ENCODE data around the gene PARD3.
A peak's percentile ranks its signal among the peaks of the same experiment; 100 is the strongest.

Gene PARD3

DNA sequence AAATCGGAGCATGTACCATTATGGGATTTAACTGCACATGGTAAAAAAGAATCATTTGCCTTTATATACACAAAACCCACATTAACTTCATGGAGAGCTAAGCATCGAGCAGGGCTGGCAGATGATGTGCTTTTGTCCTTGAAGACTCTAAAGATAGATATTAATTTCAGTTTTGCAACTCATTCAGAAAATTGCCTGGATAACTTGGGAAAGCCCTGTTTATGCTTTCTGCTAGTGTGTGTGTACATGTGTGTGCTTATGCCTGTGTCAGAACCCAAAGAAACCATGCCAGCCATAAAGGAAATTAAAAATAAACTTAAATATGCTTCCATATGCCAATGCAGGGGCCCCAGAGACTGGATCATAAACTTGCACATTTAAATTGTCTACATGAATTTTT, 640.0 kb downstream of the PARD3 start:
- H3K27ac ChIP-seq (ENCODE audit: insufficient read depth in 1 of 2, low read depth in 1 of 2, low read length in 2 of 2, poor library complexity in 1 of 2, severe bottlenecking in 2 of 2), result no peak overlapping the region
- ChIA-PET CTCF (no interaction called here), POLR2A (no interaction called here)
- H3K4me3 ChIP-seq (ENCODE audit: control insufficient read depth in 1 of 7, extremely low read depth in 1 of 7, insufficient read depth in 4 of 7, low read depth in 2 of 7, low read length in 6 of 7), result no peak overlapping the region
- no peaks in the 10 kb centered on the region for H3K9me3 ChIP-seq (ENCODE audit: control extremely low read depth in 1 of 5, control insufficient read depth in 4 of 5, insufficient read depth in 2 of 5, low read depth in 1 of 5, low read length in 4 of 5)
- WGBS (ENCODE audit: insufficient coverage), result no CpG with 5 or more reads among the region's 2 CpGs
- no peaks in the 10 kb centered on the region for H3K36me3 ChIP-seq (ENCODE audit: control insufficient read depth in 4 of 4, insufficient read depth in 4 of 4, low read length in 3 of 4)
- H3K27me3 ChIP-seq (replicated peaks in 2 of 5; ENCODE audit: control insufficient read depth in 4 of 5, insufficient read depth in 5 of 5, low read length in 4 of 5), result peaks cover 0 to 3% (median 0%) of the 10 kb centered on the region in 5 experiments
- H3K4me1 ChIP-seq (ENCODE audit: control extremely low read depth in 1 of 4, control insufficient read depth in 4 of 4, insufficient read depth in 4 of 4, low read length in 3 of 4), result peaks cover 0 to 3% (median 1%) of the 10 kb centered on the region in 4 experiments
- DNase-seq, result no peak

DNA sequence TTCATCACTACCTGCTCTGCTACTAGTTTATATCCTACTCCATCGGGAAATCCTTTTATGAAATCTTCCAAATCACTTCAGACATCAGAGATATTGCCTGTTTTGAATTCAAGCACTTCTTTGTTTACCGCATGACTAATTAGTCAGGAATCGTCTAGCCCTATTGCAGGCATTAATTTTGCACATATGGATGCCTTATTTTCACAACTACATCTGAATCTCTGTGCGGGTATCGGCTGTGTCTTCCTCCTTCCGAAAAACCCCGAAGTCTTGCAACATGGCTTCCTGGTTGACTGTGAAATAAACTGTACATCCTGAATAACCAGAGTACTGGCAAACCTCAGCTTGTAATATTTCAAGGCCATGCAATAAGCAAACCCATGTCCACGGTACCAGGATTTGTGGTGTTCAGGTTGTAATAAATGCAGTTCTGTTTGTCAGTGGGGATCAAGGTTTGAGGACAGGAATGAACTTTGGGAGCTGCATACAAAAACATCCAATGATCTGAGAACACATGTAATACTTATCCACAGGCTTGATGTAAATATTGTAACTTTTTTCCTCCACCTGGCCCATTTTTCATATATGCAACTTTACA, 642.1 kb downstream of the PARD3 start:
- Histone ChIP-seq H3K4me1 (ENCODE audit: control extremely low read depth in 1 of 4, control insufficient read depth in 4 of 4, insufficient read depth in 4 of 4, low read length in 3 of 4) (no peaks in the 10 kb centered on the region), H3K4me3 (ENCODE audit: control insufficient read depth in 1 of 7, extremely low read depth in 1 of 7, insufficient read depth in 4 of 7, low read depth in 2 of 7, low read length in 6 of 7) (no peak overlapping the region), H3K36me3 (ENCODE audit: control insufficient read depth in 4 of 4, insufficient read depth in 4 of 4, low read length in 3 of 4) (no peaks in the 10 kb centered on the region), H3K27ac (ENCODE audit: insufficient read depth in 1 of 2, low read depth in 1 of 2, low read length in 2 of 2, poor library complexity in 1 of 2, severe bottlenecking in 2 of 2) (no peak overlapping the region), H3K9me3 (ENCODE audit: control extremely low read depth in 1 of 5, control insufficient read depth in 4 of 5, insufficient read depth in 2 of 5, low read depth in 1 of 5, low read length in 4 of 5) (no peaks in the 10 kb centered on the region), H3K27me3 (replicated peaks in 2 of 5; ENCODE audit: control insufficient read depth in 4 of 5, insufficient read depth in 5 of 5, low read length in 4 of 5) (peaks cover 0 to 3% (median 0%) of the 10 kb centered on the region in 5 experiments)
- ChIA-PET CTCF (interaction anchor here (0.8 to 1.4 kb wide), 2 partner anchors 12 to 21 kb away, joined by 3 to 4 read pairs; no protein-coding TSS in a partner anchor), POLR2A (no interaction called here)
- WGBS (ENCODE audit: insufficient coverage), result 76% methylated on average over 7 of the region's 8 CpGs
- peak in 2 of 3 donors; percentile 18 to 23 for DNase-seq

DNA sequence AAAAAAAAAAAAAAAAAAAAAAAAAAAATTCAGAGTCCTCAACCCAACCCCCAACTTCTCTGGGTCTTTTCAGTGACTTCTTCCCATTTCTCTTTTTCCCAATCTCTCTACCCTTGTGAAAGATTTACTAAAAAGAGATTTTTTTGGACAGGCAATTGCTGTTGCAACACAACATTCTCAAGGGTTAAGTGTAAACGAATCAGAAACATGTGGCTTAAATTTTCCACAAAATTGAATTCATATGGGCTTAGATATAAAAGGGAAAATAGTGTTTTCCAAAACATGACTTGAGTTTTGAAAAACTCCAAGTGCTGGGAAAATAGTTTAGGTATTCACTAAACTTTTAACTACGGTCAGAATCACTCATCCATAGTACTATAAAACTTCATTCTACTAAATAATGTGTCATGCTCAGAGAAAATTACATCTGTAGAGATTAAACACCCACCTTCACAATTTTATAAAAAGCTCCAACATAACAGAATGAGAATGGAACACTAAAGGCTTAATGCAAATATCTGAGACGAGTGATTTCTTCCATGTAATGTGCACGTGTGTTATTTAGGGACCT, 643.1 kb downstream of the PARD3 start:
- ChIA-PET CTCF (interaction anchor here (1.4 kb wide), 1 partner anchor 11 kb away, joined by 3 read pairs; no protein-coding TSS in a partner anchor), POLR2A (no interaction called here)
- Histone ChIP-seq H3K9me3 (ENCODE audit: control extremely low read depth in 1 of 5, control insufficient read depth in 4 of 5, insufficient read depth in 2 of 5, low read depth in 1 of 5, low read length in 4 of 5) (no peaks in the 10 kb centered on the region), H3K27me3 (replicated peaks in 2 of 5; ENCODE audit: control insufficient read depth in 4 of 5, insufficient read depth in 5 of 5, low read length in 4 of 5) (no peaks in the 10 kb centered on the region), H3K27ac (ENCODE audit: insufficient read depth in 1 of 2, low read depth in 1 of 2, low read length in 2 of 2, poor library complexity in 1 of 2, severe bottlenecking in 2 of 2) (no peak overlapping the region), H3K36me3 (ENCODE audit: control insufficient read depth in 4 of 4, insufficient read depth in 4 of 4, low read length in 3 of 4) (no peaks in the 10 kb centered on the region), H3K4me1 (ENCODE audit: control extremely low read depth in 1 of 4, control insufficient read depth in 4 of 4, insufficient read depth in 4 of 4, low read length in 3 of 4) (no peaks in the 10 kb centered on the region), H3K4me3 (ENCODE audit: control insufficient read depth in 1 of 7, extremely low read depth in 1 of 7, insufficient read depth in 4 of 7, low read depth in 2 of 7, low read length in 6 of 7) (no peak overlapping the region)
- WGBS (ENCODE audit: insufficient coverage), result 90% methylated on average over 2 of the region's 4 CpGs
- no peak for DNase-seq

DNA sequence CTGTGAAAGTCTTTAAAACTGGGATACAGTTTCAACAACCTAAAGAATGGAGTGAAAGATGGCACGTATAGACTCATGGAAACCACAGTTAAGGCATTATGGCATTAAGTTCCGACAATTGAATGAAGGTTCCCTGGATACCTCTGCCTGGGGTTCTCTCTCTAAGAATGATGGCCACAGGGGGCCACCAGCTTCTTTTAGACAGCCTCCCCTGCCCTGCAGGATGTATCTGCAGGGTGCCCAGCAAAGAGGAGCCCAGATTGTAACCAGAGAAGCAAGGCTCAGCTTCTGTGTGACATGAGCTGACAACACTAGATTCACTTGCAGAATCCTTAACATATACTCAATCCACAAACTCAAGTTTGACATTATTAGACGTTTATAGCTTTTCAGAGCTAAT, 645.4 kb downstream of the PARD3 start:
- H3K4me1 ChIP-seq (ENCODE audit: control extremely low read depth in 1 of 4, control insufficient read depth in 4 of 4, insufficient read depth in 4 of 4, low read length in 3 of 4), result no peaks in the 10 kb centered on the region
- 100% methylated on average over 2 of the region's 3 CpGs for WGBS (ENCODE audit: insufficient coverage)
- POLR2A ChIA-PET, result no interaction called here
- no peaks in the 10 kb centered on the region for H3K9me3 ChIP-seq (ENCODE audit: control extremely low read depth in 1 of 5, control insufficient read depth in 4 of 5, insufficient read depth in 2 of 5, low read depth in 1 of 5, low read length in 4 of 5)
- H3K36me3 ChIP-seq (ENCODE audit: control insufficient read depth in 4 of 4, insufficient read depth in 4 of 4, low read length in 3 of 4), result no peaks in the 10 kb centered on the region
- CTCF ChIA-PET, result no interaction called here
- no peak overlapping the region for H3K27ac ChIP-seq (ENCODE audit: insufficient read depth in 1 of 2, low read depth in 1 of 2, low read length in 2 of 2, poor library complexity in 1 of 2, severe bottlenecking in 2 of 2)
- no peak overlapping the region for H3K4me3 ChIP-seq (ENCODE audit: control insufficient read depth in 1 of 7, extremely low read depth in 1 of 7, insufficient read depth in 4 of 7, low read depth in 2 of 7, low read length in 6 of 7)
- no peaks in the 10 kb centered on the region for H3K27me3 ChIP-seq (replicated peaks in 2 of 5; ENCODE audit: control insufficient read depth in 4 of 5, insufficient read depth in 5 of 5, low read length in 4 of 5)
- no peak for DNase-seq

DNA sequence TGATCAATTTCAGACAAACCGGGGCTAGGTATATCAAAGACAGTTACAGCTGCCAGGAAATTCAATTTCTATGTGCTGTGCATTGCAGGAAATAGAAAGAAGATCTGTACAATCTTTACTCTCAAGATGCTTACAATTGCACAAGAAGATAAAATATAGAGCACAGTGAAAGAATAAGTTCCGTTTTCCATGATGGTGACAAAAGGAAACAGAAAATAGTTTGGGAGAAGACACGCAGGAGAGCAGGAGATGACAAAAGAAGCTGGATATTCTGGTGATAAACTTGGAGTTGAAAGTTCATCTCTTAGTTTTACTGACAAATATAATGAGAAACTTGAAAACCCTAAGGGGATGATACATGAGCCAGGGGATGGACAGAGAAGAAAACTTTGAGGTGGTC, 646.0 kb downstream of the PARD3 start:
- Histone ChIP-seq H3K4me3 (ENCODE audit: control insufficient read depth in 1 of 7, extremely low read depth in 1 of 7, insufficient read depth in 4 of 7, low read depth in 2 of 7, low read length in 6 of 7) (no peak overlapping the region), H3K9me3 (ENCODE audit: control extremely low read depth in 1 of 5, control insufficient read depth in 4 of 5, insufficient read depth in 2 of 5, low read depth in 1 of 5, low read length in 4 of 5) (no peaks in the 10 kb centered on the region), H3K27me3 (replicated peaks in 2 of 5; ENCODE audit: control insufficient read depth in 4 of 5, insufficient read depth in 5 of 5, low read length in 4 of 5) (no peaks in the 10 kb centered on the region), H3K4me1 (ENCODE audit: control extremely low read depth in 1 of 4, control insufficient read depth in 4 of 4, insufficient read depth in 4 of 4, low read length in 3 of 4) (no peaks in the 10 kb centered on the region), H3K36me3 (ENCODE audit: control insufficient read depth in 4 of 4, insufficient read depth in 4 of 4, low read length in 3 of 4) (no peaks in the 10 kb centered on the region), H3K27ac (ENCODE audit: insufficient read depth in 1 of 2, low read depth in 1 of 2, low read length in 2 of 2, poor library complexity in 1 of 2, severe bottlenecking in 2 of 2) (no peak overlapping the region)
- ChIA-PET CTCF (no interaction called here), POLR2A (no interaction called here)
- DNase-seq, result no peak
- no CpG with 5 or more reads among the region's 3 CpGs for WGBS (ENCODE audit: insufficient coverage)

DNA sequence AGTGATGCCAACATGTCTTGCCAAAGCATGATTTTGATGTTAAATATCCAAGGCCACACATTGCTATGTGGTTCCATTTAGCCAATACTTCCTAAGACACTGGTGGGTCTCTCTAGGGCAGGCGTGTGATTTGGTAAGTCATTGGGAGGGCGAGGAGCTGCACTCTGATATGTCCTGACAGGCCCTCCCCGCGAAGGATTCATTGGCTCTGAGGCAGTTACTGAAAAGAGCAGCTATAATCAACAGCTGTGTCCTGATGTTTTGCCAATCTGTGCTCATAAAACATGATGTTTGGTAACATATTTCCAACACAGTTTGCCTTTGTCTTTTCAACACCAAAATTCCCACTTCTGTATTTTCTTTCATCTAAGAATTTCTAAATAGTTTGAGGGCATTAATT, 646.7 kb downstream of the PARD3 start:
- Histone ChIP-seq H3K4me3 (ENCODE audit: control insufficient read depth in 1 of 7, extremely low read depth in 1 of 7, insufficient read depth in 4 of 7, low read depth in 2 of 7, low read length in 6 of 7) (no peak overlapping the region), H3K27me3 (replicated peaks in 2 of 5; ENCODE audit: control insufficient read depth in 4 of 5, insufficient read depth in 5 of 5, low read length in 4 of 5) (no peaks in the 10 kb centered on the region), H3K4me1 (ENCODE audit: control extremely low read depth in 1 of 4, control insufficient read depth in 4 of 4, insufficient read depth in 4 of 4, low read length in 3 of 4) (no peaks in the 10 kb centered on the region), H3K9me3 (ENCODE audit: control extremely low read depth in 1 of 5, control insufficient read depth in 4 of 5, insufficient read depth in 2 of 5, low read depth in 1 of 5, low read length in 4 of 5) (no peaks in the 10 kb centered on the region), H3K36me3 (ENCODE audit: control insufficient read depth in 4 of 4, insufficient read depth in 4 of 4, low read length in 3 of 4) (no peaks in the 10 kb centered on the region), H3K27ac (ENCODE audit: insufficient read depth in 1 of 2, low read depth in 1 of 2, low read length in 2 of 2, poor library complexity in 1 of 2, severe bottlenecking in 2 of 2) (no peak overlapping the region)
- WGBS (ENCODE audit: insufficient coverage), result 100% methylated on average over 4 of the region's 4 CpGs
- ChIA-PET POLR2A (no interaction called here), CTCF (no interaction called here)
- no peak for DNase-seq

DNA sequence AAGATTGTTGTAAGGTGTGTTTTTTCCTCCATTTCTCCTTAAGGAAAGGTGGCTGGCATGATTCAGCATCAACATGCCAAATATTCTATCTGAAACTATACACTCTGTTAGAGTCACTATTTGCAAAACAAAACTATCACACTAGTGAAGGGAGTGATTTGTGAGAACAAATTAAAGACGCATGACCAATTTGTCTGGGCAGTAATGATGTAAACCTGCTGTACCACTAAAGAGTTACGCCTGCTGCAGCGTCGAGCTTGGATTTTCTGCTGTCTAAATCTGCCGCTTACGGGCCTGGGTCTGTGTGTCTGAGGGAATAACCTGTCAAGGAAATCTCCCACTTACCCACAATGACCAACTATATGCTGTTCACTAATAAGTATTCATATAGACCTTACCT, 648.3 kb downstream of the PARD3 start:
- Histone ChIP-seq H3K9me3 (ENCODE audit: control extremely low read depth in 1 of 5, control insufficient read depth in 4 of 5, insufficient read depth in 2 of 5, low read depth in 1 of 5, low read length in 4 of 5) (peaks cover 0 to 5% (median 0%) of the 10 kb centered on the region in 5 experiments), H3K4me3 (ENCODE audit: control insufficient read depth in 1 of 7, extremely low read depth in 1 of 7, insufficient read depth in 4 of 7, low read depth in 2 of 7, low read length in 6 of 7) (no peak overlapping the region), H3K36me3 (ENCODE audit: control insufficient read depth in 4 of 4, insufficient read depth in 4 of 4, low read length in 3 of 4) (no peaks in the 10 kb centered on the region), H3K4me1 (ENCODE audit: control extremely low read depth in 1 of 4, control insufficient read depth in 4 of 4, insufficient read depth in 4 of 4, low read length in 3 of 4) (no peaks in the 10 kb centered on the region), H3K27me3 (replicated peaks in 2 of 5; ENCODE audit: control insufficient read depth in 4 of 5, insufficient read depth in 5 of 5, low read length in 4 of 5) (no peaks in the 10 kb centered on the region), H3K27ac (ENCODE audit: insufficient read depth in 1 of 2, low read depth in 1 of 2, low read length in 2 of 2, poor library complexity in 1 of 2, severe bottlenecking in 2 of 2) (no peak overlapping the region)
- 100% methylated on average over 4 of the region's 6 CpGs for WGBS (ENCODE audit: insufficient coverage)
- CTCF ChIA-PET, result no interaction called here
- DNase-seq, result no peak
- POLR2A ChIA-PET, result no interaction called here
